ENCODE data around the gene ENPEP.

ENPEP gene

DNA sequence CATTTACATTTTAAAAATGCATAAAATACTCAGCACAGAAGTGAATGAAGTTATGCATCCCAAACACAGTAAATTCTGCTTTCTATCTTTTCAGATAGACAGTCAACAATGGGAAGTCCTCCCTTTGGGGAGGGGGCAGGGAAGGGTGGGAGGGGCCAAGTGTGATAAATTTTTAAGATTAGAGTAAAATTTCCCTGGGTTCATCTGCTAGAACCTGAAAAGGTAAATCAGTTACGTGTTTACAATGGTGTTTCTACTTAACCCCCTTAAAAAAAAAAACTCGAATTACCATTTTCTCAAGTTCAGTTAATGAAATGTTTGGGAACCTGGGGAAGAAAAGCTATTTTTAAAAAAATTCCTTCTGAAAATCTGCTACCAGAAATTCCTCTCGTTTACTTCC, 137.8 kb downstream of the ENPEP start:
- H3K4me3 ChIP-seq (ENCODE audit: low read length): no peak overlapping the region
- TF ChIP-seq, protein P1, sequence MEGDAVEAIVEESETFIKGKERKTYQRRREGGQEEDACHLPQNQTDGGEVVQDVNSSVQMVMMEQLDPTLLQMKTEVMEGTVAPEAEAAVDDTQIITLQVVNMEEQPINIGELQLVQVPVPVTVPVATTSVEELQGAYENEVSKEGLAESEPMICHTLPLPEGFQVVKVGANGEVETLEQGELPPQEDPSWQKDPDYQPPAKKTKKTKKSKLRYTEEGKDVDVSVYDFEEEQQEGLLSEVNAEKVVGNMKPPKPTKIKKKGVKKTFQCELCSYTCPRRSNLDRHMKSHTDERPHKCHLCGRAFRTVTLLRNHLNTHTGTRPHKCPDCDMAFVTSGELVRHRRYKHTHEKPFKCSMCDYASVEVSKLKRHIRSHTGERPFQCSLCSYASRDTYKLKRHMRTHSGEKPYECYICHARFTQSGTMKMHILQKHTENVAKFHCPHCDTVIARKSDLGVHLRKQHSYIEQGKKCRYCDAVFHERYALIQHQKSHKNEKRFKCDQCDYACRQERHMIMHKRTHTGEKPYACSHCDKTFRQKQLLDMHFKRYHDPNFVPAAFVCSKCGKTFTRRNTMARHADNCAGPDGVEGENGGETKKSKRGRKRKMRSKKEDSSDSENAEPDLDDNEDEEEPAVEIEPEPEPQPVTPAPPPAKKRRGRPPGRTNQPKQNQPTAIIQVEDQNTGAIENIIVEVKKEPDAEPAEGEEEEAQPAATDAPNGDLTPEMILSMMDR (conservative IDR thresholded peaks at IDR 0.05; ENCODE audit: low read length): no peak
- no peak for DNase-seq (ENCODE audit: low read depth)

DNA sequence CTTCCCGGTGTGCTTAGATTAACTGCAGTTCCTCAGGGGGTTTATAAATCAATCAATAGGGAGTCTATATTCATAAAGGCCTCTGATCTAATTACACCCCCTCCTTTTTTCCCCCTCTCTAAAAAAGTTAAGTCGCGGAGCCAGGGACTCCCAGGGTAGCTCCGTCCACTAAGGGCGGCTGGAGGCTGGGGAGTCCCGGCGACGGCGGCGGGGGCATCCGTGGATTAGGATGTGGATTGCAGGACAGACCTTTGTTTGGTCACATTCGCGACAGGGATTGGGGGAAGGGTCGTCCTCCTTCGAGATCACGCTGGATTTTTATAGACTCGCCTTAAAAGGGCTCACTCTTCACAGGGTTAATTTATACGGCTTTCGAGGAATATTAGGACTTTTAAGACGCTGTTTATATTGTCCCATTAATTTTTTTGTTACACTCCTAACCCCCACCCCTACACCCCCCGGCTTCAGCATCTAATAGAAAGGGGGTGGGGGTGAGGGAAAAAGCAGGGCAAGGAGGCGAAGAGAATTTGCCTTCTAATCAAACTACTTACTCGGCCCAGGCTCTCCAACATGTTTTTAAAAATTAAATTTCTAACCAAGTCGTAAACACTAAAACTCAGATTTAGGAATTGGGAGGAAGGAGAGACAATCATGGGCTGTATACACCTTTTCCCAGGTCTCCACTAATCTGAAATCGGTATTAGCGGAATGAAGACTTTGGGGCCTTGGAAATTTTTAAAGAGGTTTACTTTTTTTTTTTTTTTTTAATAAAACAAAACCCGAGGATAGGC, 138.4 kb downstream of the ENPEP start:
- no peak for DNase-seq (ENCODE audit: low read depth)
- no peak overlapping the region for H3K4me3 ChIP-seq (ENCODE audit: low read length)
- TF ChIP-seq, protein P1 (conservative IDR thresholded peaks at IDR 0.05; ENCODE audit: low read length): no peak

All from AG10803 (cell line).